H1 (cell line): ENCODE data around the gene PLA2R1. TPM values are rescaled to one million over a fixed set of nuclear protein-coding genes. Genes with fewer than 3 reads are reported as not detected.

Experiments used
- CTCF ChIA-PET: fragments of 300-600 bp; sonication (Branson Sonifier 250); formaldehyde crosslinking; loops from one replicate; lab custom pipeline; 2021; ENCODE audit not compliant: partially characterized antibody; lab: Charles Lee
- POLR2A ChIA-PET: fragments of 300-600 bp; sonication (Branson Sonifier 250); formaldehyde crosslinking; loops from one replicate; lab custom pipeline; 2021; ENCODE audit warnings: inconsistent platforms; ENCODE audit not compliant: partially characterized antibody; lab: Charles Lee
- DNase-seq, 2 experiments: peaks; one replicate each; pipeline versions ENCODE4 v3.0.0 to v3.0.0-alpha.2; 2010 to 2022; ENCODE audit warnings: low spot score in 2 of 2, low read depth in 1 of 2, mixed read lengths in 1 of 2
- FAIRE-seq: peaks from 2 replicates; lab custom pipeline; 2011; peaks lifted over from hg19 to GRCh38; lab: Jason Lieb, UNC
- H2AFZ ChIP-seq: 2 replicates; pipeline ENCODE4 v1.8.1; 2012; ENCODE audit warnings: low read length, inconsistent platforms
- H2AK5ac ChIP-seq: 2 replicates; pipeline ENCODE4 v1.6.1; 2013; ENCODE audit warnings: low read depth, low read length
- H2BK120ac ChIP-seq: replicated peaks from 2 replicates; pipeline ENCODE3; 2013; ENCODE audit warnings: low read depth, low read length, inconsistent platforms
- H2BK12ac ChIP-seq: 2 replicates; pipeline ENCODE4 v1.6.1; 2013; ENCODE audit warnings: low read depth, low read length
- H2BK15ac ChIP-seq: 2 replicates; pipeline ENCODE4 v1.6.1; 2013; ENCODE audit warnings: low read length
- H2BK20ac ChIP-seq: 2 replicates; pipeline ENCODE4 v1.6.1; 2013; ENCODE audit warnings: low read length
- H2BK5ac ChIP-seq: 2 replicates; pipeline ENCODE4 v1.6.1; 2013; ENCODE audit warnings: low read depth, low read length
- H3K14ac ChIP-seq: 2 replicates; pipeline ENCODE4 v1.6.1; 2013; ENCODE audit warnings: inconsistent platforms; ENCODE audit not compliant: insufficient read length
- H3K18ac ChIP-seq: 2 replicates; pipeline ENCODE4 v1.6.1; 2013; ENCODE audit warnings: low read length; ENCODE audit errors: extremely low read depth
- H3K23ac ChIP-seq: 2 replicates; pipeline ENCODE4 v1.6.1; 2013; ENCODE audit warnings: inconsistent platforms; ENCODE audit not compliant: insufficient read length
- H3K23me2 ChIP-seq: 2 replicates; pipeline ENCODE4 v1.6.1; 2013; ENCODE audit warnings: low read depth, low read length
- H3K27ac ChIP-seq: 2 replicates; pipeline ENCODE4 v1.6.1; 2011; ENCODE audit warnings: low read depth, low read length, inconsistent platforms
- H3K27me3 ChIP-seq, 4 experiments: replicated peaks in 1 of 4; 1 replicate in 1 of 4; 2 replicates in 3 of 4; pipeline versions ENCODE4 v1.6.1 to v1.8.1; 2011 to 2013; ENCODE audit warnings: low read length in 3 of 4, mild to moderate bottlenecking in 3 of 4, inconsistent platforms in 2 of 4, mixed read lengths in 2 of 4, moderate library complexity in 1 of 4; ENCODE audit not compliant: control insufficient read depth in 3 of 4, insufficient read depth in 3 of 4; ENCODE audit errors: extremely low read depth in 1 of 4
- H3K36me3 ChIP-seq, 4 experiments: 2 replicates each; pipeline versions ENCODE4 v1.6.1 to v1.8.1; 2011 to 2013; ENCODE audit warnings: mild to moderate bottlenecking in 4 of 4, low read length in 3 of 4, moderate library complexity in 2 of 4, control low read depth in 1 of 4, inconsistent platforms in 1 of 4; ENCODE audit not compliant: insufficient read depth in 4 of 4, control insufficient read depth in 2 of 4
- H3K4ac ChIP-seq: replicated peaks from 2 replicates; pipeline ENCODE3; 2013; ENCODE audit warnings: low read length, low read depth, mixed read lengths, inconsistent platforms; ENCODE audit not compliant: insufficient read length
- H3K4me1 ChIP-seq, 4 experiments: replicated peaks in 1 of 4; 1 replicate in 1 of 4; 2 replicates in 3 of 4; pipeline versions ENCODE4 v1.6.1 to v1.8.1; 2011 to 2013; ENCODE audit warnings: low read length in 3 of 4, inconsistent platforms in 2 of 4, mixed read lengths in 1 of 4; ENCODE audit not compliant: insufficient read depth in 4 of 4, control insufficient read depth in 3 of 4
- H3K4me2 ChIP-seq, 2 experiments: 2 replicates each; pipeline versions ENCODE4 v1.6.1 to v1.8.1; 2011 to 2013; ENCODE audit warnings: low read depth in 2 of 2, low read length in 2 of 2, control low read depth in 1 of 2, inconsistent platforms in 1 of 2, mild to moderate bottlenecking in 1 of 2; ENCODE audit not compliant: insufficient read depth in 1 of 2
- H3K4me3 ChIP-seq, 4 experiments: fragments of 200-600, 300-600 bp in 1 of 4; sonication (generic), shearing (Covaris generic), sonication (Bioruptor Twin) in 1 of 4; 2 replicates each; pipeline versions ENCODE4 v1.5.1 to v1.8.1; 2011 to 2016; ENCODE audit warnings: low read length in 4 of 4, low read depth in 3 of 4, control low read depth in 2 of 4, inconsistent platforms in 2 of 4, mild to moderate bottlenecking in 2 of 4, mixed read lengths in 1 of 4, moderate library complexity in 1 of 4; ENCODE audit not compliant: insufficient read depth in 2 of 4; ENCODE audit errors: extremely low read depth in 1 of 4
- H3K56ac ChIP-seq: replicated peaks from 2 replicates; pipeline ENCODE3; 2013; ENCODE audit warnings: low read depth, mild to moderate bottlenecking, mixed read lengths, low read length, inconsistent platforms; ENCODE audit not compliant: insufficient read length
- H3K79me1 ChIP-seq: 2 replicates; pipeline ENCODE4 v1.6.1; 2013; ENCODE audit warnings: low read depth, low read length, control low read depth
- H3K79me2 ChIP-seq, 2 experiments: 2 replicates each; pipeline versions ENCODE4 v1.6.1 to v1.8.1; 2012 to 2013; ENCODE audit warnings: low read length in 2 of 2, mild to moderate bottlenecking in 2 of 2, inconsistent platforms in 1 of 2; ENCODE audit not compliant: insufficient read depth in 2 of 2, control insufficient read depth in 1 of 2
- H3K9ac ChIP-seq, 4 experiments: replicated peaks in 1 of 4; 1 replicate in 1 of 4; 2 replicates in 3 of 4; pipeline versions ENCODE4 v1.6.1 to v1.8.1; 2011 to 2013; ENCODE audit warnings: low read depth in 3 of 4, low read length in 3 of 4, control low read depth in 2 of 4, mild to moderate bottlenecking in 2 of 4, moderate library complexity in 2 of 4, inconsistent platforms in 1 of 4; ENCODE audit errors: extremely low read depth in 1 of 4
- H3K9me3 ChIP-seq, 2 experiments: 2 replicates each; pipeline versions ENCODE4 v1.6.1 to v1.8.1; 2012 to 2013; ENCODE audit warnings: mild to moderate bottlenecking in 2 of 2, moderate library complexity in 2 of 2, control low read depth in 1 of 2, inconsistent platforms in 1 of 2, low read depth in 1 of 2, low read length in 1 of 2, mixed read lengths in 1 of 2; ENCODE audit not compliant: insufficient read depth in 2 of 2
- H4K20me1 ChIP-seq, 2 experiments: replicated peaks in 1 of 2; 2 replicates each; pipeline versions ENCODE3 to v1.8.1; 2011 to 2013; ENCODE audit warnings: inconsistent platforms in 2 of 2, low read length in 2 of 2, mild to moderate bottlenecking in 1 of 2; ENCODE audit not compliant: insufficient read depth in 2 of 2, control insufficient read depth in 1 of 2
- H4K5ac ChIP-seq: 2 replicates; pipeline ENCODE4 v1.6.1; 2013; ENCODE audit warnings: low read length, low read depth, mixed read lengths, inconsistent platforms; ENCODE audit not compliant: insufficient read length
- H4K8ac ChIP-seq: 2 replicates; pipeline ENCODE4 v1.8.0; 2013; ENCODE audit warnings: mild to moderate bottlenecking, moderate library complexity, low read length, inconsistent platforms; ENCODE audit not compliant: insufficient read depth; ENCODE audit errors: extremely low read depth
- H4K91ac ChIP-seq: replicated peaks from 2 replicates; pipeline ENCODE3; 2013; ENCODE audit warnings: low read length, mixed read lengths, inconsistent platforms; ENCODE audit not compliant: insufficient read length
- GTF2F1 ChIP-seq: IDR thresholded peaks from 2 replicates; pipeline ENCODE4 v1.6.1; 2012; ENCODE audit warnings: low read depth, low read length, improper control_type of control experiment, borderline replicate concordance
- KDM1A ChIP-seq: fragments of 200-600, 300-600 bp; sonication (generic); IDR thresholded peaks from 2 replicates; pipeline ENCODE4 v1.7.1; 2016; ENCODE audit warnings: mild to moderate bottlenecking, low read length, borderline replicate concordance
- KDM4A ChIP-seq: IDR thresholded peaks from one replicate; pipeline ENCODE4 v1.7.1; 2012; ENCODE audit warnings: low read depth, mild to moderate bottlenecking, moderate library complexity, low read length, inconsistent platforms; ENCODE audit not compliant: severe bottlenecking
- PHF8 ChIP-seq: fragments of 200-600 bp; sonication (generic); conservative IDR thresholded peaks from 2 replicates; pipeline ENCODE4 v1.7.1; 2012; ENCODE audit warnings: low read depth, mild to moderate bottlenecking, inconsistent platforms, low read length, moderate library complexity
- RBBP5 ChIP-seq: IDR thresholded peaks from 2 replicates; pipeline ENCODE4 v1.7.1; 2012; ENCODE audit warnings: low read depth, mild to moderate bottlenecking, inconsistent platforms, low read length, moderate library complexity, borderline replicate concordance
- RFX5 ChIP-seq: IDR thresholded peaks from 2 replicates; pipeline ENCODE4 v1.6.1; 2011; ENCODE audit warnings: low read depth, low read length, improper control_type of control experiment, borderline replicate concordance
- TAF7 ChIP-seq: optimal IDR thresholded peaks from 2 replicates; pipeline ENCODE3; 2011; ENCODE audit warnings: low read depth, mild to moderate bottlenecking, inconsistent platforms, low read length, moderate library complexity, borderline replicate concordance
- YY1 ChIP-seq: IDR thresholded peaks from 2 replicates; pipeline ENCODE4 v1.6.1; 2011; ENCODE audit warnings: low read depth, mild to moderate bottlenecking, low read length
- WGBS, 2 experiments: shearing (Covaris generic) in 1 of 2; methylation state at CpG; one replicate each; pipeline versions ENCODE4 v1.1.6 to v1.1.7; 2013 to 2015; ENCODE audit warnings: low lambda C conversion rate in 2 of 2, mixed read lengths in 2 of 2, inconsistent platforms in 1 of 2, low coverage in 1 of 2, missing lambda C conversion rate in 1 of 2; ENCODE audit not compliant: insufficient replicate concordance in 2 of 2, insufficient coverage in 1 of 2, insufficient read length in 1 of 2; ENCODE audit errors: extremely low coverage in 1 of 2, missing lambda C conversion rate in 1 of 2; 5-methylcytosine and 5-hydroxymethylcytosine counted together
- polyA plus RNA-seq, 7 experiments: library from polyadenylated mRNA; depleted of rRNA in 3 of 7; stranded (reverse) in 5 of 7; unstranded in 2 of 7; fragments of >200 nt in 5 of 7; fragments of 200-250 nt in 2 of 7; gene quantifications; 1 replicate in 5 of 7; 2 replicates in 1 of 7; 4 replicates in 1 of 7; pipeline versions ENCODE4 v1.2.1 to v1.2.3, GENCODE V29; 2011 to 2013; ENCODE audit warnings: missing spikeins in 2 of 7, mixed read lengths in 2 of 7
- total RNA-seq: library from RNA; stranded (reverse); fragmentation: NEBNext Ultra II Directional; extraction: Animal tissue kit (Norgen Biotek cat#: 25700); gene quantifications from 2 replicates; pipeline ENCODE4 v1.2.1, GENCODE V29; 2021
- TF ChIP-seq, protein P1 (sequence below): IDR thresholded peaks from 2 replicates; pipeline ENCODE4 v1.6.1; 2011; ENCODE audit warnings: low read depth, mild to moderate bottlenecking, low read length; ENCODE audit not compliant: insufficient read depth

Gene PLA2R1
- total and polyA plus RNA-seq, 2 of the 8 experiments (the other 6 are each of a cell fraction or from before 2014, with no cell fraction given), result 0.65 to 1.5 TPM

DNA sequence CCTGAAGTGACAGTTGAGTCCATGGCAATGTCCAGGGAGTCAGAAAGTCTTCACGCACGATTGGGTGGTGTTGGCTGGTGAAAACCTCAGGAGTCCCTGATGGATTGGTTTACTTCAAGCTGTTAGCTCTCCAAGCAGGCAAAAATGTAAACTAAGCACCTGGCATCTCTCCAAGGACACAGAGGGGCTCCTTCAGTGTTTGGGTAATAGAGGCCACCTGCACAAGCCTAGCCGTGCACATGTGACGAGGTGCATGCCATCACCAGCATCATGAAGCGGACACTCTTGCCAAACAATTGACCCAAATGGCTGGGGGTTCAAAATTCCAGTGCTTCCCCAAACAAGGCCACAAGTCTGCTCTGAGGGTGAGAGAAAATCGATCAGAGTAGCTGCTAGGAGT lies 159.7 kb downstream of the PLA2R1 start:
- no peak overlapping the region for H3K4me3 ChIP-seq

More for the DNA sequence above, 159.7 kb downstream of the PLA2R1 start:
- Histone ChIP-seq H3K36me3 (no peaks in the 10 kb centered on the region), H3K4ac (no peak overlapping the region), H2BK20ac (no peak overlapping the region), H2BK15ac (no peak overlapping the region), H3K79me2 (no peaks in the 10 kb centered on the region), H4K91ac (no peak overlapping the region), H3K27ac (no peak overlapping the region), H3K18ac (no peak overlapping the region), H2AK5ac (no peak overlapping the region), H2BK120ac (no peak overlapping the region), H2AFZ (no peak overlapping the region), H3K4me1 (peaks cover 0 to 2% (median under 1%) of the 10 kb centered on the region in 4 experiments; a peak in 3 of 7 replicates), H3K4me2 (no peak overlapping the region; a peak in 1 of 4 replicates), H3K56ac (no peak overlapping the region), H3K27me3 (peaks cover 0 to 28% (median 21%) of the 10 kb centered on the region in 4 experiments; a peak in 6 of 7 replicates), H3K9me3 (no peaks in the 10 kb centered on the region), H3K9ac (no peak overlapping the region), H4K5ac (no peak overlapping the region), H3K23me2 (peaks cover 5% of the 10 kb centered on the region; the same call in 1 of the 2 replicates), H2BK12ac (no peak overlapping the region)
- POLR2A ChIA-PET, result interaction anchor here (1.4 kb wide), 1 partner anchor 129 kb away, joined by 4 read pairs; no protein-coding TSS in a partner anchor
- CTCF ChIA-PET, result interaction anchor here (1.9 kb wide), 1 partner anchor 24 kb away, joined by 5 read pairs; no protein-coding TSS in a partner anchor
- no peak for TF ChIP-seq RFX5
- TF ChIP-seq, protein P1, sequence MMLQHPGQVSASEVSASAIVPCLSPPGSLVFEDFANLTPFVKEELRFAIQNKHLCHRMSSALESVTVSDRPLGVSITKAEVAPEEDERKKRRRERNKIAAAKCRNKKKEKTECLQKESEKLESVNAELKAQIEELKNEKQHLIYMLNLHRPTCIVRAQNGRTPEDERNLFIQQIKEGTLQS, result no peak
- no peak for TF ChIP-seq KDM4A
- no peak for TF ChIP-seq YY1
- TF ChIP-seq PHF8, result no peak
- TF ChIP-seq GTF2F1, result no peak
- TF ChIP-seq TAF7, result no peak
- no peak for TF ChIP-seq KDM1A
- no peak for TF ChIP-seq RBBP5
- TF ChIP-seq, all 59 proteins: peak for 0
- H3K79me1 ChIP-seq, result no peaks in the 10 kb centered on the region
- no peaks in the 10 kb centered on the region for H4K20me1 ChIP-seq
- no peak for DNase-seq
- no peak overlapping the region; the same call in 1 of the 2 replicates for H4K8ac ChIP-seq
- no peak overlapping the region for H2BK5ac ChIP-seq
- no peak overlapping the region for H3K14ac ChIP-seq
- WGBS, 2 experiments, result 88% methylated on average over 6 of the region's 6 CpGs; no CpG with 5 or more reads in 1 of the 2 experiments
- no peak for FAIRE-seq
- H3K23ac ChIP-seq, result no peak overlapping the region
